ENCODE results near the gene ACCSL. TPM values are rescaled to one million over a fixed set of nuclear protein-coding genes. Genes with fewer than 3 reads are reported as not detected.

ACCSL gene
- total RNA-seq, 1 donor from 2014 or later, result not detected

DNA sequence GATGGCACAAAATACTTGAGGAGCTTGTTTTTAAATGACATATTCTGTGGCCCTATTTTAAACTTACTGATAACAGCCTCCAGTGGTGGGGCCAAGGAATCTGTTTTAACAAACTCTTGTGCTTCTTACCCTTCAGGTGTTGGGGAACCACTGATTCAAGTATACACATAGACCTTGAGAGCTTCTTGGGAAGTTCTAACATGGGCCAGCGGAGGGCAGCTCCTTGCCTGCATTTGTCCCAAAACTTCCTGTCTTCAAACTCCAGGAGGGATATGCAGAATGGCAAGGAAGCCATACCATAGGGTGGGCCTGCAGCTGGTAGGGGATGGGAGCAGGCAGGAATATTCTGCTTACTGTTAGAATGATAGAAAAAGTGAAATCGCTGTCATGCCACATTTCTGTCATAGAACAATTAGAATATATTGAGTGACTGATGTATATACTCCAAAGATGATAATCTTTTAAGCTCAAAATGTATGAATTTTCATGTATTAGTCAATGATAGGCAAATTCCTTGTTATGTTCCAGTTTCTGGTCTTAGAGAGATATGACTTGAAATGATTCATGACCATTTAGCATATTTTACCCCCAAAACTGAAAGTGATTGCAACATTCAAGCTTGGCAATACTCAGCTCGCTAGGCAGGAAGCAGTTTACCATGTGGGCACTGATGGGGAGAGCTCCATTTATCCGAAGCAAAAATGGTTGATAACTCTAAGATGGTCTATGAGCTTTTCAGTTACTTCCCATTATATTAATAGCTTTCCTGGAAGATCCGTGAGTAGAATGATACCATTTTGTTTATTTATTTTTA, 56.9 kb downstream of the ACCSL start:
- H3K4me3 ChIP-seq (ENCODE audit: low read depth, low read length), result no peak overlapping the region
- TF ChIP-seq, protein P1, sequence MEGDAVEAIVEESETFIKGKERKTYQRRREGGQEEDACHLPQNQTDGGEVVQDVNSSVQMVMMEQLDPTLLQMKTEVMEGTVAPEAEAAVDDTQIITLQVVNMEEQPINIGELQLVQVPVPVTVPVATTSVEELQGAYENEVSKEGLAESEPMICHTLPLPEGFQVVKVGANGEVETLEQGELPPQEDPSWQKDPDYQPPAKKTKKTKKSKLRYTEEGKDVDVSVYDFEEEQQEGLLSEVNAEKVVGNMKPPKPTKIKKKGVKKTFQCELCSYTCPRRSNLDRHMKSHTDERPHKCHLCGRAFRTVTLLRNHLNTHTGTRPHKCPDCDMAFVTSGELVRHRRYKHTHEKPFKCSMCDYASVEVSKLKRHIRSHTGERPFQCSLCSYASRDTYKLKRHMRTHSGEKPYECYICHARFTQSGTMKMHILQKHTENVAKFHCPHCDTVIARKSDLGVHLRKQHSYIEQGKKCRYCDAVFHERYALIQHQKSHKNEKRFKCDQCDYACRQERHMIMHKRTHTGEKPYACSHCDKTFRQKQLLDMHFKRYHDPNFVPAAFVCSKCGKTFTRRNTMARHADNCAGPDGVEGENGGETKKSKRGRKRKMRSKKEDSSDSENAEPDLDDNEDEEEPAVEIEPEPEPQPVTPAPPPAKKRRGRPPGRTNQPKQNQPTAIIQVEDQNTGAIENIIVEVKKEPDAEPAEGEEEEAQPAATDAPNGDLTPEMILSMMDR (IDR thresholded peaks at IDR 0.05; ENCODE audit: insufficient read depth, low read length, poor library complexity, severe bottlenecking), result peak; percentile 2
- no peak for DNase-seq (ENCODE audit: low read depth)
- no peaks in the 10 kb centered on the region for H3K27me3 ChIP-seq (ENCODE audit: control insufficient read depth, insufficient read depth, low read length)
- H3K36me3 ChIP-seq (ENCODE audit: control insufficient read depth, insufficient read depth, low read length), result no peaks in the 10 kb centered on the region

DNA sequence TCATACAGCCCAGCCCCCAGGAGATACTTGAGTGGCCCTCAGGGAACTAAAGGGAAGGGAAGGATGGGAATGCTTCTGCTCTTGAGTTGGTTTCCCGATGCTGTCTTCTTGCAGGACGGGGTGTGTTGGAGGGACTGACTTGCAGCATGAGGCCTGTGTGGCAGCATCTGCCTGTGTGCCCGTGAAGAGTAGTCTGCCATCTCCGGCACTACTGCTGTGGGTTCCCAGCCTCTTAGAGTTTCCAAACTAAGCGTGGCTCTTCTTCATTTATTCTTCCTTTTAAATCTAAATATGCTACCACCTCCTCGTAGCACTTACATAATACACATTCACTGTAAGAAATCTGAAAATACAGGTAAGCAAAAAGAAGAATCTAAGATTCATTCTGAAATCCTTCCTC, 60.5 kb downstream of the ACCSL start:
- Histone ChIP-seq H3K27me3 (ENCODE audit: control insufficient read depth, insufficient read depth, low read length) (no peaks in the 10 kb centered on the region), H3K4me3 (ENCODE audit: low read depth, low read length) (no peak overlapping the region), H3K36me3 (ENCODE audit: control insufficient read depth, insufficient read depth, low read length) (no peaks in the 10 kb centered on the region)
- DNase-seq (ENCODE audit: low read depth), result no peak
- TF ChIP-seq, protein P1 (IDR thresholded peaks at IDR 0.05; ENCODE audit: insufficient read depth, low read length, poor library complexity, severe bottlenecking), result no peak

Other genes with a start within 250 kb of the ACCSL start
- gene ALKBH3, start 167.2 kb upstream of the ACCSL start, total RNA-seq, result 38.5 and 48.0 TPM in 2 replicates
- 13.7 and 14.0 TPM in 2 replicates for gene C11orf96, start 105.3 kb upstream of the ACCSL start, total RNA-seq
- gene ACCS, start 18.3 kb downstream of the ACCSL start, total RNA-seq, result 14.3 and 17.6 TPM in 2 replicates
- 83.5 and 99.6 TPM in 2 replicates for gene EXT2, start 47.7 kb downstream of the ACCSL start, total RNA-seq

Data from kidney epithelial cell (primary cell).